Right atrium auricular region (tissue), 2 donors: Measurements from ENCODE around the gene MASP2. TPM values are rescaled to one million over a fixed set of nuclear protein-coding genes. Genes with fewer than 3 reads are reported as not detected.
"Not testable (repeated sequence)": the region's sequence is repeated elsewhere in the genome, so short reads cannot be mapped to it uniquely, and the experiment has no call there.

Experiments
- DNase-seq: peaks from one replicate; pipeline ENCODE4 v3.0.0-alpha.2; 2019; ENCODE audit warnings: low spot score
- H3K27ac ChIP-seq, 2 donors: fragments of 200-600 bp; sonication (generic); 1 replicate in 1 of 2; 2 replicates in 1 of 2; pipeline ENCODE4 v1.5.1; 2016 to 2019
- H3K27me3 ChIP-seq, 2 donors: fragments of 200-600 bp; sonication (generic); one replicate each; pipeline versions ENCODE4 v1.5.1 to v1.6.0; 2017 to 2019
- H3K36me3 ChIP-seq: fragments of 200-600 bp; sonication (generic); one replicate; pipeline ENCODE4 v1.5.1; 2016
- H3K4me1 ChIP-seq, 2 donors: fragments of 200-600 bp; sonication (generic); one replicate each; pipeline versions ENCODE4 v1.5.1 to v1.6.0; 2017 to 2019
- H3K4me3 ChIP-seq, 2 donors: fragments of 200-600 bp; sonication (generic); 1 replicate in 1 of 2; 2 replicates in 1 of 2; pipeline ENCODE4 v1.5.1; 2017 to 2019; ENCODE audit warnings: mild to moderate bottlenecking in 1 of 2, moderate library complexity in 1 of 2
- H3K9me3 ChIP-seq, 2 donors: fragments of 200-600 bp; sonication (generic); one replicate each; pipeline ENCODE4 v1.5.1; 2019
- CTCF ChIP-seq, 2 donors: fragments of 200-600 bp; sonication (generic); IDR thresholded peaks; one replicate each; pipeline ENCODE4 v1.5.1; 2019; ENCODE audit warnings: antibody characterized with exemption in 2 of 2
- total RNA-seq, 2 donors: library from RNA; depleted of rRNA; stranded (reverse); fragments of >200 nt; gene quantifications; one replicate each; pipeline ENCODE4 v1.1.0, GENCODE V29; 2016

MASP2 gene
- total RNA-seq, 2 donors from 2014 or later: not detected

- Histone ChIP-seq H3K36me3 (peaks cover 18% of the 10 kb centered on the region), H3K9me3 (no peaks in the 10 kb centered on the region), H3K4me3 (no peak overlapping the region), H3K4me1 (peaks cover 0 to 7% of the 10 kb centered on the region in 2 donors), H3K27ac (no peak overlapping the region), H3K27me3 (no peaks in the 10 kb centered on the region)
- no peak for TF ChIP-seq CTCF (IDR thresholded peaks at IDR 0.05)
- no peak for DNase-seq
These were observed 4.9 kb upstream of the MASP2 start for GRCh38 chr1:11051781-11052511.

GRCh38 chr1:11051121-11051520, 4.1 kb upstream of the MASP2 start:
- H3K9me3 ChIP-seq, H3K4me3 ChIP-seq, H3K27me3 ChIP-seq, H3K27ac ChIP-seq, H3K4me1 ChIP-seq, DNase-seq: not testable (repeated sequence)
- peaks cover 11% of the 10 kb centered on the region for H3K36me3 ChIP-seq

- no peaks in the 10 kb centered on the region for H3K27me3 ChIP-seq
- no peak for TF ChIP-seq CTCF (IDR thresholded peaks at IDR 0.05)
- no peak for DNase-seq
- no peaks in the 10 kb centered on the region for H3K36me3 ChIP-seq
- H3K9me3 ChIP-seq: no peaks in the 10 kb centered on the region
- H3K27ac ChIP-seq: no peak overlapping the region
- H3K4me3 ChIP-seq: no peak overlapping the region
- H3K4me1 ChIP-seq: no peaks in the 10 kb centered on the region
These were observed 821 bp downstream of the MASP2 start for GRCh38 chr1:11046270-11046566.

GRCh38 chr1:11045428-11046269, 1.4 kb downstream of the MASP2 start:
- Histone ChIP-seq H3K4me3 (no peak overlapping the region), H3K27me3 (no peaks in the 10 kb centered on the region), H3K36me3 (no peaks in the 10 kb centered on the region), H3K27ac (no peak overlapping the region), H3K9me3 (no peaks in the 10 kb centered on the region), H3K4me1 (no peaks in the 10 kb centered on the region)
- TF ChIP-seq CTCF (IDR thresholded peaks at IDR 0.05): no peak
- DNase-seq: no peak

GRCh38 chr1:11044849-11045427, 2.1 kb downstream of the MASP2 start:
- no peak overlapping the region for H3K4me3 ChIP-seq
- no peaks in the 10 kb centered on the region for H3K4me1 ChIP-seq
- no peak for DNase-seq
- no peak overlapping the region for H3K27ac ChIP-seq
- TF ChIP-seq CTCF (IDR thresholded peaks at IDR 0.05): no peak
- H3K36me3 ChIP-seq: no peaks in the 10 kb centered on the region
- no peaks in the 10 kb centered on the region for H3K27me3 ChIP-seq
- H3K9me3 ChIP-seq: no peaks in the 10 kb centered on the region

GRCh38 chr1:11044086-11044848, 2.8 kb downstream of the MASP2 start:
- Histone ChIP-seq H3K36me3 (no peaks in the 10 kb centered on the region), H3K4me3 (no peak overlapping the region), H3K27me3 (no peaks in the 10 kb centered on the region), H3K27ac (no peak overlapping the region), H3K9me3 (no peaks in the 10 kb centered on the region), H3K4me1 (no peaks in the 10 kb centered on the region)
- DNase-seq: no peak
- no peak for TF ChIP-seq CTCF (IDR thresholded peaks at IDR 0.05)
